ENCODE measurements around the gene MAFG.

Gene MAFG

GRCh38 chr17:81908793-81909192, 18.7 kb downstream of the MAFG start:
- TF ChIP-seq GATA1 (IDR thresholded peaks at IDR 0.05; ENCODE audit: low read depth, low read length) (no peak), POLR2A (IDR thresholded peaks at IDR 0.05; ENCODE audit: low read length) (no peak)
- no peak for DNase-seq

- no peak for DNase-seq
- no peak for TF ChIP-seq GATA1 (IDR thresholded peaks at IDR 0.05; ENCODE audit: low read depth, low read length)
- TF ChIP-seq POLR2A (IDR thresholded peaks at IDR 0.05; ENCODE audit: low read length), result no peak
Measured at GRCh38 chr17:81907219-81908145, 20.1 kb downstream of the MAFG start.

GRCh38 chr17:81906476-81907218, 20.9 kb downstream of the MAFG start:
- DNase-seq, result no peak

GRCh38 chr17:81905993-81906392, 21.5 kb downstream of the MAFG start:
- no peak for DNase-seq
- TF ChIP-seq POLR2A (IDR thresholded peaks at IDR 0.05; ENCODE audit: low read length) (no peak), GATA1 (IDR thresholded peaks at IDR 0.05; ENCODE audit: low read depth, low read length) (no peak)

More at GRCh38 chr17:81906476-81907218, 20.9 kb downstream of the MAFG start:
- TF ChIP-seq GATA1 (IDR thresholded peaks at IDR 0.05; ENCODE audit: low read depth, low read length) (no peak), POLR2A (IDR thresholded peaks at IDR 0.05; ENCODE audit: low read length) (no peak)

GRCh38 chr17:81905424-81905875, 22.1 kb downstream of the MAFG start:
- TF ChIP-seq POLR2A (IDR thresholded peaks at IDR 0.05; ENCODE audit: low read length) (no peak), GATA1 (IDR thresholded peaks at IDR 0.05; ENCODE audit: low read depth, low read length) (no peak)
- DNase-seq, result no peak

GRCh38 chr17:81904600-81905423, 22.7 kb downstream of the MAFG start:
- TF ChIP-seq GATA1 (IDR thresholded peaks at IDR 0.05; ENCODE audit: low read depth, low read length), result no peak
- no peak for DNase-seq

GRCh38 chr17:81903896-81904599, 23.5 kb downstream of the MAFG start:
- DNase-seq, result no peak
- TF ChIP-seq GATA1 (IDR thresholded peaks at IDR 0.05; ENCODE audit: low read depth, low read length) (no peak), POLR2A (IDR thresholded peaks at IDR 0.05; ENCODE audit: low read length) (no peak)

GRCh38 chr17:81903415-81903831, 24.1 kb downstream of the MAFG start:
- TF ChIP-seq POLR2A (IDR thresholded peaks at IDR 0.05; ENCODE audit: low read length) (no peak), GATA1 (IDR thresholded peaks at IDR 0.05; ENCODE audit: low read depth, low read length) (no peak)
- DNase-seq, result no peak

- DNase-seq, result no peak
- no peak for TF ChIP-seq GATA1 (IDR thresholded peaks at IDR 0.05; ENCODE audit: low read depth, low read length)
- no peak for TF ChIP-seq POLR2A (IDR thresholded peaks at IDR 0.05; ENCODE audit: low read length)
Measured at GRCh38 chr17:81902653-81903414, 24.7 kb downstream of the MAFG start.

- DNase-seq, result peak; percentile 74 to 81
- no peak for TF ChIP-seq GATA1 (IDR thresholded peaks at IDR 0.05; ENCODE audit: low read depth, low read length)
- TF ChIP-seq POLR2A (IDR thresholded peaks at IDR 0.05; ENCODE audit: low read length), result peak; percentile 4
Measured at GRCh38 chr17:81902023-81902652, 25.4 kb downstream of the MAFG start, which contains the start of gene NPB. TSS of gene NPB (plus strand) at chr17:81902238. CDS start at chr17:81902278, 40 bp downstream.

- DNase-seq, result no peak
- TF ChIP-seq POLR2A (IDR thresholded peaks at IDR 0.05; ENCODE audit: low read length) (peak; percentile 28), GATA1 (IDR thresholded peaks at IDR 0.05; ENCODE audit: low read depth, low read length) (no peak)
Measured at GRCh38 chr17:81901167-81902022, 26.1 kb downstream of the MAFG start.

All from erythroblast (primary cell).